Measurements from ENCODE around the gene KCNIP2.

- TF ChIP-seq EZH2 (IDR thresholded peaks at IDR 0.05; ENCODE audit: borderline replicate concordance, low read depth, low read length, severe bottlenecking), result no peak
- no peak for TF ChIP-seq CTCF (IDR thresholded peaks at IDR 0.05; ENCODE audit: extremely low read depth in 1 of 2, insufficient read depth in 1 of 2, low read depth in 1 of 2, low read length in 2 of 2)
Measured at GRCh38 chr10:101858723-101859500, 15.3 kb upstream of the KCNIP2 start.

All from endothelial cell of umbilical vein (primary cell).